KBM-7 (cell line): Measurements from ENCODE around the gene MICU1.

ENCODE experiments used
- DNase-seq: peaks from one replicate; pipeline ENCODE4 v3.0.0-alpha.2; 2015
- in situ Hi-C: fragments of 300-500 bp; cut with MboI; formaldehyde crosslinking; loops from 2 replicates; pipeline ENCODE4 v1.14.3; 2020; ENCODE audit warnings: low sequenced_read_pairs, low pct_unique_long_range_greater_than_20kb, mixed read lengths

MICU1 gene

DNA sequence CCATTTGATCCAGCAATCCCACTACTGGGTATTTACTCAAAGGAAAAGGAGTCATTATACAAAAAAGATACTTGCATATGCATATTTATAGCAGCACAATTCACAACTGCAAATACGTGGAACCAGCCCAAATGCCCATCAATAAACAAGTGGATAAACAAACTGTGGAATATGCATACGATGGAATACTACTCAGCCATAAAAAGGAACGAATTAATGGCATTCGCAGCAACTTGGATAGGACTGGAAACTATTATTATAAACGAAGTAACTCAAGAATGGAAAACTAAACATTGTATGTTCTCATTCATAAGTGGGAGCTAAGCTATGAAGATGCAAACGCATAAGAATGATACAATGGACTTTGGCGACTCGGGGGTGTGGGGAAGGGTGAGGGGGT lies 108.6 kb downstream of the MICU1 start:
- DNase-seq, result no peak
- in situ Hi-C loops, result no loop called here

DNA sequence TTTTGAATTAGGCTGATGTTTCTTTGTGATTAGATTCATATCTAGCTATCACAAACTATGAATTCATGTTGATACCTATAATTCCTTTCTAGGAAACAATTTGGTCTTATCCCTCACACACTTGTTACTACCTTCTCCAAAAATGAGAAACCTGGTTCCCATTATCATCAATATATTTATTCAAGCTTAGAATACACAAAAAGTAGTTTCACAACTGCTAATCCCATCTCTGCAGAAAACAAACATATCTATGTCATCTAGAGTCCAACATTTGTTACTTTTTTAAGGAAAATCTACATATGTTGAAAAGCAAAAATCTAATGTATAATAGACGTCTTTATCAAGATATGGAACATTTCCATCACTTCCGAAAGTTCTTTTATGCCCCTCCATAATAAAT lies 110.4 kb downstream of the MICU1 start:
- DNase-seq, result no peak
- in situ Hi-C loops, result no loop called here

- in situ Hi-C loops, result no loop called here
- DNase-seq, result no peak
Measured at GRCh38 chr10:72513910-72514309, 112.0 kb downstream of the MICU1 start.

GRCh38 chr10:72511459-72511858 lies 114.4 kb downstream of the MICU1 start:
- in situ Hi-C loops, result no loop called here
- no peak for DNase-seq

DNA sequence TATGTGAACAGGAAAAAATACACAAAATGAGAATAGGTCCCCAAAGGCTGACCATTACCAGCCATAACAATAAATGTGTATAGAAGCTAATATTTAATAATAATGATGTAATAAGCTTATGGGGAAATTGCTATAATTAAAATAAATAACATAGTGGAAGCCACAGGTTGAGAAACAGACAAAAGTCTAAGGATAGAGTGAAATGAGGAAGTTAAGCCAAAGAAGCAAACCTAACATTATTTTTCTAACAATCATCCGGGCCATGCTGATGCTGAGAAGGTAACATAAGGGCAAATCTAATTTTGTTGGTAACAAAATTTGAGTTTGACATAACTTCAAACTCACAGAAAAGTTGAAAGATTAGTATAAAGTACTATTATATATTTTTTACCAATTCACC lies 115.9 kb downstream of the MICU1 start:
- peak; percentile 23 for DNase-seq
- in situ Hi-C loops, result no loop called here

GRCh38 chr10:72509206-72509799 lies 116.6 kb downstream of the MICU1 start:
- in situ Hi-C loops, result no loop called here
- no peak for DNase-seq

GRCh38 chr10:72508033-72508432 lies 117.8 kb downstream of the MICU1 start:
- DNase-seq, result no peak
- in situ Hi-C loops, result no loop called here

- in situ Hi-C loops, result no loop called here
- DNase-seq, result no peak
Measured at GRCh38 chr10:72506474-72506873, 119.4 kb downstream of the MICU1 start.

GRCh38 chr10:72505435-72505834 lies 120.4 kb downstream of the MICU1 start:
- in situ Hi-C loops, result no loop called here
- DNase-seq, result no peak

DNA sequence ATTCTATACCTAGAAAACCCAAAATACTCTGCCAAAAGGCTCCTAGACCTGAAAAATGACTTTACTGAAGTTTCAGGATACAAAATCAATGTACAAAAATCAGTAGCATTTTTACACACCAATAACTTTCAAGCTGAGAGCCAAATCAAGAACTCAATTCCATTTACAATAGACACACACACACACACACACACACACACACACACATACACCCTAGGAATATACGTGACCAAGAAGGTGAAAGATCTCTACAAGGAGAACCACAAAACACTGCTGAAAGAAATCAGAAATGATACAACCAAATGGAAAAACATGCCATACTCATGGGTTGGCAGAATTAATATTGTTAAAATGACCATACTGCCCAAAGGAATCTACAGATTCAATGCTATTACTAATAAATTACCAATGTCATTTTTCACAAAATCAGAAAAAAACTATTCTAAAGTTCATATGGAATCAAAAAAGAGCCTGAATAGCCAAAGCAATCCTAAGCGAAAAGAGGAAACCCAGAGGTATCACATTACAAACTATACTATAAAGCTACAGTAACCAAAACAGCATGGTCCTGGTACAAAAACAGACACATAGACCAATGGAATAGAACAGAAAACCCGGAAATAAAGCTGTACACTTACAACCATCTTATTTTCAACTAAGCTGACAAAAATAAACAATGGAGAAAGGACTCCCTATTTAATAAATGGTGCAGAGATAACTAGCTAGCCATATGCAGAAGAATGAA lies 122.0 kb downstream of the MICU1 start:
- no peak for DNase-seq
- in situ Hi-C loops, result no loop called here

- DNase-seq, result no peak
Measured at GRCh38 chr10:72503241-72503640, 122.6 kb downstream of the MICU1 start.

GRCh38 chr10:72502581-72502980 lies 123.3 kb downstream of the MICU1 start:
- no peak for DNase-seq

More at GRCh38 chr10:72503241-72503640, 122.6 kb downstream of the MICU1 start:
- in situ Hi-C loops, result no loop called here

GRCh38 chr10:72499701-72500100 lies 126.2 kb downstream of the MICU1 start:
- in situ Hi-C loops, result no loop called here

More at GRCh38 chr10:72502581-72502980, 123.3 kb downstream of the MICU1 start:
- in situ Hi-C loops, result no loop called here

GRCh38 chr10:72490951-72491350 lies 134.9 kb downstream of the MICU1 start:
- in situ Hi-C loops, result no loop called here

More at GRCh38 chr10:72499701-72500100, 126.2 kb downstream of the MICU1 start:
- no peak for DNase-seq

GRCh38 chr10:72487521-72487920 lies 138.4 kb downstream of the MICU1 start:
- no peak for DNase-seq
- in situ Hi-C loops, result no loop called here

More at GRCh38 chr10:72490951-72491350, 134.9 kb downstream of the MICU1 start:
- no peak for DNase-seq

DNA sequence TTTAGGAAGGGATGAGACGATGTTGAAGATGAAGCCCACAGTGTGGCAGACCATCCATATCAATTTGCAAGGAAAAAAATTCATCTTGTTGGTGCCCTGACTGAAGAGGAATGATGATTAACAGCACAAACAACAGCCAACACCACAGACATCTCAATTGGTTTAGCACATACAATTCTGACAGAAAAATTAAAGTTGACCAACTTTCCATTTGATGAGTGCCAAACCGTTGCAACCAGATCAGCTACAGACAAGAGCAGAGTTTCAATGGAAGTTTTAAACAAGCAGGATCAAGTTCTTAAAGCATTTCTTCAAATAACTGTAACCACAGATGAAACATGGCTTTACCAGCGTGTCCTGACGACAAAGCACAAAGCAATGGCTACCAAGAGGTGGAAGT lies 138.8 kb downstream of the MICU1 start:
- in situ Hi-C loops, result no loop called here
- no peak for DNase-seq

DNA sequence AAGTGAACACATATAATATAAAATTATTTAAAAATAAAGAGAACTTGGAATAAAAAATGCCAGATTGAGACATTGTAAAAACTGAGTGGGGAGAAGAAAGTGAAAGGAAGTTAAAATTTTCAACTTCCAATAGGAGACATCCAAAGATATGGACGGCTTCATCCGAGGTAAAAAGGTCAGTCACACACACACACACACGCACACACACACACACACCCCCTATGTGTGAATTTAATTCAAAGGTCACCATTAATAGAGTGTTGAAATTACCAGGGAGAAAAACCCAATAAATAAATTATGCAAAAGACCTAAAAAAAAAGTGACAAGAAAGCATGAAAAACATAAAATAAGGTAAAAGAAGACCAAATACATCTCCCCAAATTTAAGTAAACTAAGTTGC lies 140.2 kb downstream of the MICU1 start:
- DNase-seq, result no peak

DNA sequence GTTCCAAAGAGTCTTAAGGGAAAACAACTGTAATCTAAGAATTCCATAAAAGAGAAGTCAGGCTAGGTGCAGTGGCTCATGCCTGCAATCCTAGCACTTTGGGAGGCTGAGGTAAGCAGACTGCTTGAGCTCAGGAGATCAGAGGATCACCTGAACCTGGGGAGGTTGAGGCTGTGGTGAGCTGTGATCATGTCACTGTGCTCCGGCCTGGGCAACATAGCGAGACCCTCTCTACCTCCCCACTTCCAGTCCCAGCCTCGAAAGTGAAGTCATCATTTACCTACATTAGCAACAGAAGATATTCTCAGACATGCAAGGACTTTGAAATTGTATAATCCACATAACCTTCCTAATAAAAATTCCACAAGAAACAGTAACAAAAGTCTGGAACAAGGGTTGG lies 141.4 kb downstream of the MICU1 start:
- in situ Hi-C loops, result no loop called here
- no peak for DNase-seq

More for the DNA sequence above, 140.2 kb downstream of the MICU1 start:
- in situ Hi-C loops, result no loop called here

DNA sequence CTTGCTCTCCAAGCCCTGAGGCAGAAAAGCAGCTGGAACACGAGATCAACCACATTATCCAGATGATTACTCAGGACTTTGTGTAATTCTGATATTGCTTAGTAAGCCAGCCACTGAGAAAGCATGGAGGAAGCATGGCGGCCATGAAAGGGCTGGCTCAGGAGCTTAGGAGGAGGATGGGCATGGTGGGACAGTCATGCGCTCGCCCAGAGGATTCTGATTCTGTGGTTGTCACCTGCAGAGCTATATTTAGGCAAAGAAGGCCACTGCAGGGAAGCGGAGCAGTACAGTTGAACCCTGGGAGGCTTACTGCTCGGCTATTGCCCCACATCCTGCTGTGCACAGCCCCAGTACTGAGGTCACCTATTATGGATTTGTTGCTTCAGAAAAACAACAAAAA lies 142.4 kb downstream of the MICU1 start:
- in situ Hi-C loops, result no loop called here
- DNase-seq, result no peak

DNA sequence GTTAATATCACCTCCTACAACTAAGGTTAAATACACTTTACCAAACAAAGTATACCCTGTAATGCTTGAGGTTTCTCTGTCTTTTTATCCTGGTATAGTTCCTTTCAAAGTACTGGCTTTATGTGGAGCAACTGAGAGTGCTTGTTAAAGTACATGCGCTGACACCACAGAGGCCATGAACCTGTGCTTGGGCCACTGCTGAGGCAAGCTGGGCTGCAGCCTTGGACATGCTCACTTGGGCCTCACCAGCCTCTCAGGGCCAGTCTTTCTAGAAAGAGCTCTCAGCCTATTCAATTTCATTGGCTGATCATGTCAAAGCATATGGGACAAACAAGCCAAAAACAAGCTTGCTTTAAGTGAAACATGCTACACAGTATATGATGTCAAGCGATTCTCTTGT lies 145.0 kb downstream of the MICU1 start:
- no peak for DNase-seq
- in situ Hi-C loops, result no loop called here

GRCh38 chr10:72477463-72477862 lies 148.4 kb downstream of the MICU1 start:
- in situ Hi-C loops, result no loop called here
- DNase-seq, result no peak
